ENCODE results near the gene PELI2. TPM values are rescaled to one million over a fixed set of nuclear protein-coding genes. Genes with fewer than 3 reads are reported as not detected.

The PELI2 gene
- total and polyA plus RNA-seq, 2 of the 4 experiments (the other 2 are of a cell fraction): 6.0 to 36.7 TPM

DNA sequence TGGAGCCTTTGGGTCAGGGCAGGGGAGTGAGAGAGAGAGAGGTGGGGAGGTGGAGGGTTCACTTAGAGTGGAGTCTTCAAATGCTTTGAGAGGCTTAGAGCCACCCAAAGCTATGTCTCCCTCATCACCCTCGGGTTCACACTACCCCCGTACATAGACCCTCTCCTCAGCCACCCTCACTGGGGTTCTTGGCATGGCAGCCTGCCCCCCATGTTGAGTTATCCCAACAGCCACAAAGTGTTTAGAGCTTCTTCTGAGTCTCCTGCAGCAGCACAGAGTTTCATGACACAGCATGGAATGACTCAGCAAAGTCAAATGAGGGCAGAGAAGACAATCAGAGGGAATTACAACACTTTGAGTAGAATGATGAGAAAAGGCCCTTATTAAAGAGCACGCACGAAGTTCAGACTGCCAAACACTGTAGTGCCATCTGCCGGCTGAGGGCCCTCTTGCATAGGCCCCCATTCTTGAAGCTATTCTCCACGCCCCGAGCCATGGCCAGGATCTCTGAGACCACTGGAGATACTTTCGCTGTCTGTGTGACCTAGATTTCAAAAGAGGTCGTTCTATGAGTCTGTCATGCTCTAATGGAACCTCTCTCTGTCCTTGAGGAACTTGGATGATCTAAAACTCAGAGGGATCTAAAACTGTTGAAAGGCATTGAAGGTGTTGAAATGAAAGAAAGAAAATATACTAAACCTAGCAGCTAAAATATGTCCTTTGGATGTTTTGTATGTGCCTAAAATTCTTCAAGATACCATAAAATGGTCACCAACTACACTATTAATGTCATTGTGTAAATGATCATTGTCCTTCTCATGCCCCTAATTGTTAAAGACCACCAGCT lies 221.9 kb downstream of the PELI2 start (continued):
- TF ChIP-seq RCOR1 (IDR thresholded peaks at IDR 0.05; ENCODE audit: insufficient replicate concordance, low read length) (peak; percentile 14), MXI1 (IDR thresholded peaks at IDR 0.05; ENCODE audit: borderline replicate concordance, low read depth, low read length) (peak; percentile 19; the same call in 1 of the 2 replicates), MAZ (IDR thresholded peaks at IDR 0.05; ENCODE audit: borderline replicate concordance, low read depth, low read length) (peak; percentile 69; the same call in 1 of the 2 replicates)

DNA sequence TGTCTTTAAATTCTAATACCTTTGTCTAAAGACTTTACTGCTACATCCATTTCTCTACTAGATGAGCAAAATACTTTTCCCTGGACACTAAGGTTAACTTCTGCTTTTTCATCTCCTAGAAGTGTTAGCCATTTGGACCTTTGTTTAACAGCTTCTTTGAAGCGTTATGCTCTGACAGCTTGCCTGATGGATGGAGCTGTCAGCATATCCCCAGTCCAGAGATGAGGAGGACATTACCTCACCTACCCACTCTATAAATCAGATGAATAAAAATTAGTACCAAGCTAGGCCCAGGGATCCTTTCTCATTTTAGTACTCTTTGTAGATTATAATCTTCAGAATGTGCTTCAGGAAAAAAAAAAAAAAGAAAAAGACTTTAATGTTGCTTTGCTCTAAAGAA lies 222.7 kb downstream of the PELI2 start:
- Histone ChIP-seq H3K9ac (ENCODE audit: low read depth, low read length) (peak overlapping the region; percentile 62), H4K5ac (ENCODE audit: low read depth, low read length) (peak overlapping the region; percentile 92), H3K4me2 (ENCODE audit: low read depth, low read length) (no peak overlapping the region), H2BK15ac (ENCODE audit: low read depth, low read length) (peak overlapping the region; percentile 94; the same call in 2 of the 3 replicates), H3K23ac (ENCODE audit: low read depth, low read length) (peak overlapping the region; percentile 88), H3K27ac (ENCODE audit: insufficient read depth, low read length) (peak overlapping the region; percentile 69; the same call in 1 of the 2 replicates), H3K36me3 (ENCODE audit: control insufficient read depth, insufficient read depth, low read length) (no peaks in the 10 kb centered on the region), H4K8ac (ENCODE audit: low read depth in 2 of 2, low read length in 2 of 2) (peak overlapping the region; percentile 58 to 81; a peak in 2 of 4 replicates), H3K9me1 (ENCODE audit: insufficient read depth, low read length) (peaks cover 21% of the 10 kb centered on the region), H2BK120ac (ENCODE audit: low read depth, low read length) (peak overlapping the region; percentile 98), H2AFZ (replicated peaks; ENCODE audit: low read length, poor library complexity) (no peak overlapping the region), H3K4ac (ENCODE audit: low read depth, low read length) (peak overlapping the region; percentile 88), H3K56ac (ENCODE audit: extremely low read depth, insufficient read depth, low read length) (no peak overlapping the region; the same call in 1 of the 2 replicates), H2AK9ac (replicated peaks; ENCODE audit: low read depth, low read length, poor library complexity) (no peak overlapping the region), H4K20me1 (ENCODE audit: insufficient read depth, low read length) (no peaks in the 10 kb centered on the region), H3K14ac (replicated peaks; ENCODE audit: low read depth, low read length) (peak overlapping the region; percentile 88), H2BK20ac (ENCODE audit: low read depth, low read length) (peak overlapping the region; percentile 94), H3K27me3 (ENCODE audit: control insufficient read depth, insufficient read depth, low read length) (no peaks in the 10 kb centered on the region), H3K79me1 (ENCODE audit: low read depth in 1 of 2, low read length in 2 of 2) (no peaks in the 10 kb centered on the region), H3K4me1 (ENCODE audit: control insufficient read depth, insufficient read depth, low read length) (peaks cover 32% of the 10 kb centered on the region), H4K91ac (ENCODE audit: insufficient read depth, low read depth, low read length) (peak overlapping the region; percentile 86), H2AK5ac (ENCODE audit: low read depth, low read length) (peak overlapping the region; percentile 96; the same call in 1 of the 2 replicates), H2BK5ac (ENCODE audit: low read depth, low read length, poor library complexity, severe bottlenecking) (peak overlapping the region; percentile 67), H3K18ac (ENCODE audit: low read depth, low read length) (peak overlapping the region; percentile 95), H3K4me3 (ENCODE audit: insufficient read depth, low read depth, low read length) (no peak overlapping the region), H3K9me3 (ENCODE audit: control insufficient read depth, insufficient read depth, low read length) (no peaks in the 10 kb centered on the region)
- CTCF ChIA-PET: interaction anchor here (0.7 to 2.1 kb wide), 10 partner anchors 11 to 500 kb away, joined by 3 to 14 read pairs (median 3); no protein-coding TSS in a partner anchor
- ATAC-seq (ENCODE audit: low read depth) (no peak), DNase-seq (no peak)
- intact Hi-C loops (cut with micrococcal nuclease) (loop anchor here (1.0 to 5.0 kb wide), 10 partner anchors 82 to 902 kb away; partner anchors contain the start of gene PELI2), dilution Hi-C loops (cut with HindIII; ENCODE audit: low sequenced_read_pairs, unreplicated experiment) (no loop called here), in situ Hi-C loops (cut with MboI; ENCODE audit: low sequenced_read_pairs) (loop anchor here (10.0 to 25.0 kb wide), 2 partner anchors 496 to 904 kb away; partner anchors contain the start of gene TBPL2)
- WGBS, 2 experiments (ENCODE audit: extremely low coverage in 2 of 2, insufficient read length in 1 of 2): no CpG with 5 or more reads among the region's 1 CpG
- no peak for TF ChIP-seq BHLHE40 (IDR thresholded peaks at IDR 0.05; ENCODE audit: low read depth, low read length)
- TF ChIP-seq, protein P1, sequence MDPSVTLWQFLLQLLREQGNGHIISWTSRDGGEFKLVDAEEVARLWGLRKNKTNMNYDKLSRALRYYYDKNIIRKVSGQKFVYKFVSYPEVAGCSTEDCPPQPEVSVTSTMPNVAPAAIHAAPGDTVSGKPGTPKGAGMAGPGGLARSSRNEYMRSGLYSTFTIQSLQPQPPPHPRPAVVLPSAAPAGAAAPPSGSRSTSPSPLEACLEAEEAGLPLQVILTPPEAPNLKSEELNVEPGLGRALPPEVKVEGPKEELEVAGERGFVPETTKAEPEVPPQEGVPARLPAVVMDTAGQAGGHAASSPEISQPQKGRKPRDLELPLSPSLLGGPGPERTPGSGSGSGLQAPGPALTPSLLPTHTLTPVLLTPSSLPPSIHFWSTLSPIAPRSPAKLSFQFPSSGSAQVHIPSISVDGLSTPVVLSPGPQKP (IDR thresholded peaks at IDR 0.05; ENCODE audit: borderline replicate concordance, low read depth, low read length): no peak
- no peak for TF ChIP-seq MXI1 (IDR thresholded peaks at IDR 0.05; ENCODE audit: borderline replicate concordance, low read depth, low read length)
- TF ChIP-seq MAZ (IDR thresholded peaks at IDR 0.05; ENCODE audit: borderline replicate concordance, low read depth, low read length): no peak
- no peak for TF ChIP-seq SMC3 (IDR thresholded peaks at IDR 0.05; ENCODE audit: low read depth, low read length)
- TF ChIP-seq MAFK (IDR thresholded peaks at IDR 0.05; ENCODE audit: low read depth, low read length): no peak
- TF ChIP-seq RAD21 (IDR thresholded peaks at IDR 0.05; ENCODE audit: low read length): no peak
- TF ChIP-seq, protein P2, sequence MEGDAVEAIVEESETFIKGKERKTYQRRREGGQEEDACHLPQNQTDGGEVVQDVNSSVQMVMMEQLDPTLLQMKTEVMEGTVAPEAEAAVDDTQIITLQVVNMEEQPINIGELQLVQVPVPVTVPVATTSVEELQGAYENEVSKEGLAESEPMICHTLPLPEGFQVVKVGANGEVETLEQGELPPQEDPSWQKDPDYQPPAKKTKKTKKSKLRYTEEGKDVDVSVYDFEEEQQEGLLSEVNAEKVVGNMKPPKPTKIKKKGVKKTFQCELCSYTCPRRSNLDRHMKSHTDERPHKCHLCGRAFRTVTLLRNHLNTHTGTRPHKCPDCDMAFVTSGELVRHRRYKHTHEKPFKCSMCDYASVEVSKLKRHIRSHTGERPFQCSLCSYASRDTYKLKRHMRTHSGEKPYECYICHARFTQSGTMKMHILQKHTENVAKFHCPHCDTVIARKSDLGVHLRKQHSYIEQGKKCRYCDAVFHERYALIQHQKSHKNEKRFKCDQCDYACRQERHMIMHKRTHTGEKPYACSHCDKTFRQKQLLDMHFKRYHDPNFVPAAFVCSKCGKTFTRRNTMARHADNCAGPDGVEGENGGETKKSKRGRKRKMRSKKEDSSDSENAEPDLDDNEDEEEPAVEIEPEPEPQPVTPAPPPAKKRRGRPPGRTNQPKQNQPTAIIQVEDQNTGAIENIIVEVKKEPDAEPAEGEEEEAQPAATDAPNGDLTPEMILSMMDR (conservative IDR thresholded peaks at IDR 0.05; ENCODE audit: low read depth, low read length): no peak
- TF ChIP-seq CEBPB (IDR thresholded peaks at IDR 0.05; ENCODE audit: low read depth, low read length): no peak
- no peak for TF ChIP-seq CHD1 (IDR thresholded peaks at IDR 0.05; ENCODE audit: low read depth, low read length)
- no peak for TF ChIP-seq POLR2A (IDR thresholded peaks at IDR 0.05; ENCODE audit: low read depth, low read length)
- POLR2A ChIA-PET (ENCODE audit: unreplicated experiment): interaction anchor here (0.6 kb wide), 1 partner anchor 582 kb away, joined by 7 read pairs; no protein-coding TSS in a partner anchor
- no TSS peak for BruUV-seq (replicated peaks)
